Endothelial cell of umbilical vein (primary cell): Measurements from ENCODE around the gene RGS9BP. TPM values are rescaled to one million over a fixed set of nuclear protein-coding genes. Genes with fewer than 3 reads are reported as not detected.

ENCODE experiments used
- BruUV-seq: library from RNA; stranded (reverse); fragments of 400-500 nt; replicated peaks from 2 replicates; lab custom pipeline; 2021; lab: Mats Ljungman, UMichigan
- CTCF ChIA-PET: fragments of 300-600, 350-600 bp; sonication (Branson Sonifier 250); formaldehyde crosslinking; loops from one replicate; lab custom pipeline; 2021; ENCODE audit warnings: antibody characterized with exemption, inconsistent platforms; lab: Charles Lee
- POLR2A ChIA-PET: fragments of 300-600, 350-600 bp; sonication (Branson Sonifier 250); formaldehyde crosslinking; loops from one replicate; lab custom pipeline; 2021; ENCODE audit warnings: antibody characterized with exemption, inconsistent platforms; lab: Charles Lee
- DNase-seq: peaks from one replicate; pipeline ENCODE4 v3.0.0-alpha.2; 2011; ENCODE audit warnings: low read depth, low spot score
- FAIRE-seq: peaks from 2 replicates; lab custom pipeline; 2011; peaks lifted over from hg19 to GRCh38; lab: Jason Lieb, UNC
- H2AFZ ChIP-seq: 2 replicates; pipeline ENCODE4 v1.6.0; 2012; ENCODE audit warnings: low read depth, low read length, control low read depth, inconsistent platforms
- H3K27ac ChIP-seq: 2 replicates; pipeline ENCODE4 v1.5.1; 2011; ENCODE audit warnings: low read depth, mild to moderate bottlenecking, control low read depth, low read length, moderate library complexity; ENCODE audit not compliant: insufficient read depth
- H3K27me3 ChIP-seq, 2 experiments: 2 replicates each; pipeline versions ENCODE4 v1.6.0 to v1.6.1; 2011; ENCODE audit warnings: low read length in 2 of 2, mixed read lengths in 1 of 2; ENCODE audit not compliant: control insufficient read depth in 2 of 2, insufficient read depth in 2 of 2
- H3K36me3 ChIP-seq, 2 experiments: 2 replicates in 1 of 2; 3 replicates in 1 of 2; pipeline ENCODE4 v1.5.1; 2011; ENCODE audit warnings: low read length in 2 of 2, mild to moderate bottlenecking in 1 of 2, moderate library complexity in 1 of 2; ENCODE audit not compliant: control insufficient read depth in 2 of 2, insufficient read depth in 2 of 2; ENCODE audit errors: extremely low read depth in 1 of 2
- H3K4me1 ChIP-seq: 3 replicates; pipeline ENCODE4 v1.5.1; 2011; ENCODE audit warnings: mild to moderate bottlenecking, low read length; ENCODE audit not compliant: control insufficient read depth, insufficient read depth; ENCODE audit errors: extremely low read depth
- H3K4me2 ChIP-seq: 2 replicates; pipeline ENCODE4 v1.6.1; 2011; ENCODE audit warnings: low read length, control low read depth, mixed read lengths; ENCODE audit not compliant: insufficient read depth
- H3K4me3 ChIP-seq, 3 experiments: fragments of 200-600 bp in 1 of 3; sonication (generic), shearing (Covaris generic) in 1 of 3; replicated peaks in 1 of 3; 2 replicates each; pipeline ENCODE4 v1.5.1; 2011 to 2016; ENCODE audit warnings: control low read depth in 3 of 3, low read length in 3 of 3, mild to moderate bottlenecking in 2 of 3, inconsistent platforms in 1 of 3, low read depth in 1 of 3, moderate library complexity in 1 of 3; ENCODE audit not compliant: insufficient read depth in 1 of 3
- H3K79me2 ChIP-seq: 2 replicates; pipeline ENCODE4 v1.6.0; 2012; ENCODE audit warnings: low read length, inconsistent platforms; ENCODE audit not compliant: control insufficient read depth, insufficient read depth
- H3K9ac ChIP-seq: replicated peaks from 2 replicates; pipeline ENCODE3; 2011; ENCODE audit warnings: low read length, control low read depth; ENCODE audit not compliant: insufficient read depth; ENCODE audit errors: extremely low read depth
- H3K9me1 ChIP-seq: replicated peaks from 3 replicates; pipeline ENCODE4 v1.6.0; 2011; ENCODE audit warnings: mild to moderate bottlenecking, low read length; ENCODE audit not compliant: control insufficient read depth, insufficient read depth; ENCODE audit errors: extremely low read depth
- H3K9me3 ChIP-seq: replicated peaks from 2 replicates; pipeline ENCODE4 v1.5.1; 2012; ENCODE audit warnings: low read length, inconsistent platforms; ENCODE audit not compliant: control insufficient read depth, insufficient read depth
- H4K20me1 ChIP-seq: replicated peaks from 2 replicates; pipeline ENCODE3; 2011; ENCODE audit warnings: mild to moderate bottlenecking, low read length; ENCODE audit not compliant: control insufficient read depth, insufficient read depth; ENCODE audit errors: extremely low read depth
- EZH2 ChIP-seq: IDR thresholded peaks from 2 replicates; pipeline ENCODE4 v1.6.1; 2012; ENCODE audit warnings: borderline replicate concordance, low read depth, mild to moderate bottlenecking, moderate library complexity, low read length, inconsistent platforms; ENCODE audit not compliant: severe bottlenecking
- FOS ChIP-seq: IDR thresholded peaks from 2 replicates; pipeline ENCODE4 v1.6.1; 2011; ENCODE audit warnings: mild to moderate bottlenecking, low read length, moderate library complexity, borderline replicate concordance; ENCODE audit not compliant: insufficient read depth
- GATA2 ChIP-seq: IDR thresholded peaks from 2 replicates; pipeline ENCODE4 v1.7.0; 2011; ENCODE audit warnings: low read depth, mild to moderate bottlenecking, moderate library complexity, mixed read lengths, low read length; ENCODE audit not compliant: insufficient read length, insufficient read depth
- JUN ChIP-seq: IDR thresholded peaks from 2 replicates; pipeline ENCODE4 v1.6.1; 2011; ENCODE audit warnings: borderline replicate concordance, low read depth; ENCODE audit not compliant: insufficient read length, insufficient read depth
- MAX ChIP-seq: IDR thresholded peaks from 2 replicates; pipeline ENCODE4 v1.6.1; 2011; ENCODE audit not compliant: insufficient read depth, insufficient read length
- POLR2A ChIP-seq: IDR thresholded peaks from 2 replicates; pipeline ENCODE4 v1.6.1; 2012; ENCODE audit warnings: low read depth, mild to moderate bottlenecking, control low read depth, low read length
- POLR2AphosphoS5 ChIP-seq: IDR thresholded peaks from 2 replicates; pipeline ENCODE4 v1.6.1; 2012; ENCODE audit warnings: low read depth, mild to moderate bottlenecking, control low read depth, low read length, moderate library complexity; ENCODE audit not compliant: insufficient read depth
- dilution Hi-C: fragments of 300-500 bp; cut with MboI; formaldehyde crosslinking; loops from one replicate; pipeline ENCODE4 v1.15.0; 2019; ENCODE audit warnings: low sequenced_read_pairs; ENCODE audit not compliant: extremely low pct_ligation_motif_present
- intact Hi-C: fragments of 100-400 bp; cut with micrococcal nuclease; formaldehyde crosslinking; loops from one replicate; pipeline ENCODE4 v1.10.0; 2022
- polyA plus RNA-seq, 4 experiments: library from polyadenylated mRNA; depleted of rRNA in 3 of 4; stranded (reverse) in 3 of 4; unstranded in 1 of 4; fragments of >200 nt; gene quantifications; 2 replicates each; pipeline versions ENCODE4 v1.2.1 to v1.2.3, GENCODE V29; 2011 to 2012; ENCODE audit warnings: missing spikeins in 1 of 4
- total RNA-seq: library from RNA; stranded (reverse); gene quantifications from 2 replicates; pipeline ENCODE4 v1.2.3, GENCODE V29; 2021

Gene RGS9BP
- total and polyA plus RNA-seq, 2 donors (not counting 3 experiments of a cell fraction or from before 2014, with no cell fraction given): 0.15 TPM; not detected in 1

- dilution Hi-C loops: no loop called here
- DNase-seq (no peak), FAIRE-seq (no peak)
- peaks cover 9% of the 10 kb centered on the region for H3K4me1 ChIP-seq
- peak overlapping the region; percentile 93 for H2AFZ ChIP-seq
- CTCF ChIA-PET: no interaction called here
- no peak overlapping the region for H3K4me2 ChIP-seq
- peaks cover 16 to 25% of the 10 kb centered on the region in 2 experiments for H3K27me3 ChIP-seq
- no peaks in the 10 kb centered on the region for H4K20me1 ChIP-seq
- H3K9me3 ChIP-seq: no peaks in the 10 kb centered on the region
- intact Hi-C loops: loop anchor here (5.0 kb wide), 2 partner anchors 295 to 1495 kb away; partner anchors contain the start of genes CEP89, FAAP24 and LSM14A
- H3K9ac ChIP-seq: no peak overlapping the region
- H3K36me3 ChIP-seq: no peaks in the 10 kb centered on the region
- POLR2A ChIA-PET: no interaction called here
- H3K4me3 ChIP-seq: no peak overlapping the region
- H3K27ac ChIP-seq: no peak overlapping the region
- no peak for TF ChIP-seq GATA2
- TF ChIP-seq POLR2AphosphoS5: no peak
- TF ChIP-seq FOS: no peak
- TF ChIP-seq EZH2: peak; percentile 52
- TF ChIP-seq MAX: no peak
- H3K79me2 ChIP-seq: peaks cover 27% of the 10 kb centered on the region
- no TSS peak for BruUV-seq
- no peaks in the 10 kb centered on the region for H3K9me1 ChIP-seq
These were observed 1.3 kb downstream of the RGS9BP start for GRCh38 chr19:32676895-32677359.

- dilution Hi-C loops: no loop called here
- Histone ChIP-seq H4K20me1 (no peaks in the 10 kb centered on the region), H3K9ac (no peak overlapping the region), H2AFZ (no peak overlapping the region), H3K4me3 (no peak overlapping the region), H3K4me2 (no peak overlapping the region), H3K27me3 (peaks cover 16 to 26% of the 10 kb centered on the region in 2 experiments), H3K36me3 (no peaks in the 10 kb centered on the region), H3K4me1 (peaks cover 9% of the 10 kb centered on the region), H3K27ac (no peak overlapping the region), H3K9me3 (no peaks in the 10 kb centered on the region), H3K9me1 (no peaks in the 10 kb centered on the region), H3K79me2 (peaks cover 21% of the 10 kb centered on the region)
- intact Hi-C loops: loop anchor here (5.0 kb wide), 2 partner anchors 295 to 1495 kb away; partner anchors contain the start of genes CEP89, FAAP24 and LSM14A
- DNase-seq: no peak
- CTCF ChIA-PET: interaction anchor here (1.4 kb wide), 1 partner anchor 14 kb away, joined by 3 read pairs; the partner anchor contains the start of gene NUDT19
- POLR2A ChIA-PET: no interaction called here
- no peak for FAIRE-seq
- no TSS peak for BruUV-seq
- no peak for TF ChIP-seq JUN
- TF ChIP-seq POLR2A: no peak
- TF ChIP-seq POLR2AphosphoS5: no peak
These were observed 2.0 kb downstream of the RGS9BP start for GRCh38 chr19:32677657-32678056.
